ENCODE data around the gene KCTD20.
"Not testable (repeated sequence)": the region's sequence is repeated elsewhere in the genome, so short reads cannot be mapped to it uniquely, and the experiment has no call there.

Gene KCTD20

DNA sequence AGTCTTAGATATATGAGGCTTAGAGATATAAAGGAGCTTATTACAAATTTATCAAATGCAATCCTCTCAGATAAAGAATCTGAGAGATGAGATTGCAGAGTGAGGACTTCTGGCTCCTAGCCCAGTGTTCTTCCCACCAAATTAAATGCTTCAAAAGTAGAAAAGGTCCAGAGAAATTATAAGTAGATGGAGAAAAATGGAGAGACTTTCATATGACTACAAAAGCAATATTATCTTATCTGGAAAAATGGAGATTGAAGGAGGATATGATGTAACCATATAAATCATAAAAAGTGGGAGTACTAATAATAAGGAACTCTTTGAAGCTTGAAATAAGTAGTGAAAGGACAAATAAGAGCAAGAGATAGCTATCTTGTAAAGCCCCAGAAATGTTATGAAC is 2.8 kb downstream of the KCTD20 start:
- DNase-seq: no peak

GRCh38 chr6:36449173-36449572 is 6.4 kb downstream of the KCTD20 start:
- not testable (repeated sequence) for DNase-seq

DNA sequence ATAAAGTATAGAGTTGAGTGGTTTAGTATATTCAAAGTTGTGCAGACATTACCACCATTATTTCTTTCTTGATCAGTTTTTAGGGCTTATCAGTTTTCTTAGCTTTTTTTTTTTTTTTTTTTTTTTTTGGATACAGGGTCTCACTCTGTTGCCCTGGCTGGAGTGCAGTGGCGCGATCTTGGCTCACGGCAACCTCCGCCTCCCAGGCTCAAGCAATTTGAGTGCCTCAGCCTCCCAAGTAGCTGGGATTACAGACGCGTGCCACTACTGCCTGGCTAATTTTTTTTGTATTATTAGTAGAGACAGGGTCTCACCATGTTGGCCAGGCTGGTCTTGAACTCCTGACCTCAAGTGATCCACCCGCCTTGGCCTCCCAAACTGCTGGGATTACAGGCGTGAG is 10.1 kb downstream of the KCTD20 start:
- DNase-seq: not testable (repeated sequence)

DNA sequence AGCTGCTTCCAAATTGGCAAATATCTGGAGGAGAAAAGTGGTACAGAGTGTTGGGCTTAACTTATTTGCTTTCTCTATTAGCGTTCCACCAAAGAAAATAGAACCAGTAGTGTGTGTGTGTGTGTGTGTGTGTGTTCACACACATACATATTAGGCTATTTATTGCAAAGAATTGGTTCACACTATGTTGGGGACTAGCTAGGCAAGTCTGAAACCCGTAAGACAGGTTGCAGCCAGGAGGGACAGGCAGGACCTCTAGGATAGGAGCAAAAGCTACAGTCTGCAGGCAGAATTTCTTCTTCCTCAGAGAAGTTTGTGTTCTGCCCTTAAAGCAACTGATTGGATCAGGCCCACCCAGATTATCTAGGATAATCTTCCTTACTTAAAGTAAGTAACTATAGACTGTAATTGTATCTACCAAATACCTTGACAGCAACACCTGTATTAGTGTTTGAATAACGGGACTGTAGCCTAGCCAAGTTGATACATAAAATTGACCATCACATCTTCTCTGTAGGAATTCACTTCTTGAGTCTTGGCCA is 12.8 kb downstream of the KCTD20 start:
- DNase-seq: no peak

GRCh38 chr6:36459501-36459900 is 16.7 kb downstream of the KCTD20 start:
- DNase-seq: no peak

DNA sequence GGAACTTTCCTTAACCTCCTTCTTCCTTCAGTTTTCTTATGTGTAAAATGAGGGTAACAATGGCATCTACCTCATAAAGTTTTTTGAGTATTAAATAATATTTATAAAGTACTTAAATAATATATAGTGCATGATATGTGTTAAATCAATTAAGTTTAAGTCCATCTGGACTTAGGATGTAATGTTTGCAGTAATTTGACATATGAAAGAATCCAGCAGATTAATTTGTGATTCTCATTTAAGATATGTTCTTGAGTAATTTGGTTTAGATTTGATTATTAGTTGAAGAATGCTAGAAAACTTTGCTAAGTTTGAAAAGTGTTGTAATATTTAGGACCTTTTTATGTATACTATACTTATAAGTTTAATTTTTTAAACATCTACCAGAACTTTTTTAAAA is 18.1 kb downstream of the KCTD20 start:
- no peak for DNase-seq

- DNase-seq: no peak
Observed at GRCh38 chr6:36461646-36462045, 18.8 kb downstream of the KCTD20 start.

GRCh38 chr6:36463676-36464075 is 20.9 kb downstream of the KCTD20 start:
- DNase-seq: no peak

- DNase-seq: no peak
Observed at GRCh38 chr6:36464233-36464632, 21.4 kb downstream of the KCTD20 start.

DNA sequence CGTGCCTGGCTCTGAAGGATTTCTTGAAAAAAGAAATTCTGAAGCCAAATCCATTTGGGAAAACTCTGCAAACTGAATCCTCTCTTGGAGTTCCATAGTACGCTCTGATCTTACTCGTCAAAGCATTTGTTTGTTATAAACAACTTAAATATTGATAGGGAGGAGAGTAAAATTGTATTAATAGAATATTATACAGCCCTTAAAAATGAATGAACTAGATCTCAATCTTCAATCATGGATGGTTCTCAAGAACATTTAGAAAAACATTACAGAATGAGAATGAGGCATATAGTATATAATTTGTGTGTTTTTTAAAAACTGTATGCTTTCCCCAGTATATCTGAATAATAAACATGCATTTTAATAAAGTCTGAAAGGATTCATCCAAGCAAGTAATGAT is 24.8 kb downstream of the KCTD20 start:
- DNase-seq: no peak

GRCh38 chr6:36469148-36469661 is 26.4 kb downstream of the KCTD20 start:
- no peak for DNase-seq

GRCh38 chr6:36469946-36470345 is 27.1 kb downstream of the KCTD20 start:
- no peak for DNase-seq

DNA sequence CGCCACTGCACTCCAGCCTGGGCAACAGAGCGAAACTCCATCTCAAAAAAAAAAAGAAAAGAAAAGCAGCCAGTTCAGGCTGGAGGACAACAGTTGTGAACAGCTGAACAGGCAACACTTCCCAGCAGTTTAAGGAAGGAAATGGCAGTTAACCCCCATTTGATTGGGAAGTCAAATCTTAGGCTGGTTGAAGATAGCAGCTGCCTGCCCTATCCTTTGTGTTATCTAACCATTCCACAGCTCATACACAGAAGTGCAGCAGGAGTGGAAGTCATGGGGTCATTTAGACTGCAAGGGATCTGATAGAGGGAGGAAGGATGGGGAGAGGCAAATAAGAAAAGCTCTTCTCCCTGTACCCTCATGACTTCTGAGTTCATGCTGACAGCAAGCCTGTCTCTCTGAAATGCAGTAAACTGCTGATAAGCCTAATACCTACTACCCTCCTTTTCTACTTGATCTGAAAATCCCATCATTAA is 35.3 kb downstream of the KCTD20 start:
- DNase-seq: no peak

DNA sequence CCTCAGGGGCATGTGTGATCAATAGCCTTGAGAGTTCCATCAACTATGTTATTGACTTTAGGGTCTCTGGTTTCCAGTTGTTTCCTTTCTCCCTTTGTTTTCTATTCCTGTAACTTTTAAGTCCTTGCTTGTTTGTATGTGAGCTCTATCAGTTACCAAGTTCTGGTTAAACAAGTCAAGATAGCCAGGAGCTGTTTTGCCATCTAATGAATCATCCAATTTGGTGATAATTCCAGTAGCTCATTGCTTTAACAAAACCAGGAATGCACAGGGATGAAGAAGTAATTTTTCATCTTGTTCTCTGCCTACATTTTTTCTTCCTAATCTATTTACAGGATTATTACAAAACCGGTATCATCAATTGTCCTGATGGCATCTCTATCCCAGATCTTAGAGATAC is 36.5 kb downstream of the KCTD20 start:
- no peak for DNase-seq

- not testable (repeated sequence) for DNase-seq
Observed at GRCh38 chr6:36483326-36483725, 40.5 kb downstream of the KCTD20 start.

GRCh38 chr6:36484736-36485135 is 41.9 kb downstream of the KCTD20 start:
- no peak for DNase-seq

- DNase-seq: no peak
Observed at GRCh38 chr6:36487698-36488097, 44.9 kb downstream of the KCTD20 start.

GRCh38 chr6:36488221-36488620 is 45.4 kb downstream of the KCTD20 start:
- DNase-seq: no peak

DNA sequence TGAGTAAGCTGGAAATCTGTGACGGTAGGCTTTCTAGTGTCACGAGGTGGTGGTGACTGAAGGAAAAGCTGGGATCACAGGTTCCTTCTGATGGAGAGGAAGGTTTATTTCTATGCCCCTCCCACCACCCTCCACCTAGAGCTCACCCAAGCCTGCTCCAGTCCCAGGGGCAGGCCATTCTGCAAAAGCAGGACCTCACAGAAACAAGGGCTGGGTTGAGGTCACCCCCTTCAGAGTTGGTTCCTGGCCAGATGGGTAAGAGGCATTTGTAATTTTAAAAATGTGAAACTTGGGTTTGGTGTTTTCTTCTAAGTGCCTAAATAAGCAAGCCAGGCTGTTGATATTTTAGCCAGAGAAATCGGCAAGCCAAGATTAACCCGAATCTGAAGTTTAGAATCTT is 46.6 kb downstream of the KCTD20 start:
- DNase-seq: no peak

- DNase-seq: no peak
Observed at GRCh38 chr6:36491378-36491965, 48.7 kb downstream of the KCTD20 start.

- no peak for DNase-seq
Observed at GRCh38 chr6:36492092-36492491, 49.3 kb downstream of the KCTD20 start.

- no peak for DNase-seq
Observed at GRCh38 chr6:36492621-36493020, 49.8 kb downstream of the KCTD20 start.

GRCh38 chr6:36493319-36493718 is 50.5 kb downstream of the KCTD20 start:
- no peak for DNase-seq

DNA sequence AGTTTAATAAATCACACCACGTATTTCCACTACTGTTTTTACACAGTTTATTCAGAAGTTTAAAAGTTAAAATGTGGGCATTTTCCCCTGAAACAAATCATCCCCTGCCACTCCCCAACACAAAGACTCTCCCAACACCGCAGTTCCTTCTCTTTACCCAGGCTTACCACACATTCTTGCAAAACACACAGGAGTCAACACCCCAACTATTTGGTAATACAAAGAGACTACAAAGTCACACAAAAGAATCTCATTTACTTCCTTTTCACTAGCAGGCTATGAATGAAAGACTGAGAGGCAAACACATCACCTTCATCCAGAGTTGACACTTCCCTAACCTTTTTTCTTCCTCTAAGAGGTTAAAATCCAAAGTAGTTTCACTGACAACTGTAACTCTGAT is 51.1 kb downstream of the KCTD20 start:
- no peak for DNase-seq

GRCh38 chr6:36495086-36495485 is 52.3 kb downstream of the KCTD20 start:
- no peak for DNase-seq
